ENCODE measurements around the gene RALGPS1.

The RALGPS1 gene

DNA sequence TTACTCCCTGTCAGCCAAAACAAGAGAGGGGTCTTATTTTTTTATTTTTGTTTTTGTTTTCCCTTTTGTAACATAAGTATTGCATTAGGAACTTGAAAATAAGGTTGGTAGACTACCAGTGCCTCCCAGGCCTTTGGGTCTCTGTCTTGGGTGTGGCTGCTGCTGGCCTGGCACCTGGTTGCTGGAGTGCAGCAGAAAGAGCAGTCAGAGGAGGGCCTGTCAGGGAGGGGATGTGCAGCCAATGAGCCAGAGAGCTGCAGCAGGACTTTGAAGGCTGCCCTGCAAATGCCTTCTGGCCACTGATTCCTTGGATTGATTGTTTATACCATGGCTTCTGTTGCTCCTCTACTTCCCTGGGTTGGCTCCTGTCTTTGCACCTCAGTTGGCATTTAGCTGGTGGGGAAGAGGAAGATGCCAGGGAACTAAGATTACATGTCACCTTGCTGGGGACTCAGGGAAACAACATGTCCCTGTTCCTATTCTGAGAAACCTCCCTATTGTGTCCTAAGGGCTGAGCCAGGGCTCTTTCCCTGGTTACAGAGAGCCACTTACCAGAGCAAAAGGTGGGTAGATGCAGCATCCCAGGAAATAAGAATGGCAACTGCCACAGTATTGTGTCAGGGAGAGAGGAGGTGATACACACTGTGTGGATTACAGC is 141.3 kb downstream of the RALGPS1 start:
- no peak for DNase-seq

GRCh38 chr9:127056446-127056845 is 141.9 kb downstream of the RALGPS1 start:
- DNase-seq = no peak

- DNase-seq = no peak
Observed at GRCh38 chr9:127058011-127058644, 143.5 kb downstream of the RALGPS1 start.

- DNase-seq = no peak
Observed at GRCh38 chr9:127058645-127059021, 144.1 kb downstream of the RALGPS1 start.

DNA sequence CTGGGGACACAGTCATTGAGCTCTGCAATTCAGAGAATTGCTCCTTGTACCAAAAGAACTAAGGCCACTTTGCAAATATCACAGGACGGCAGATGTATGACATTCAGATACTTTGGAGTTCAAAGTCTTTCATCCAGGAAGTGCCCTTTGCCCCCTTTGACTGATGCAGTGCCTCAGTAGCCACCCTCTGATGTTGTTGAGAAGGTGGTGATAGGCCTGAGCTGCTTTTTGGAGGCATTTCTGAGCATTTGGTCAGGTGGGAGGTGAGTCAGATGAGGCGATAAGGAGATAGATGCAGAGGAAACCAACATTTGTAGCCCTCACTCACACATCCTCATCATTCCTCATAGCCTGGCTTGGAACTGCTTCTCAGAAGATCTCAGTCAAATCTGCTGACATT is 144.4 kb downstream of the RALGPS1 start:
- DNase-seq = no peak

GRCh38 chr9:127059765-127060361 is 145.3 kb downstream of the RALGPS1 start:
- no peak for DNase-seq

DNA sequence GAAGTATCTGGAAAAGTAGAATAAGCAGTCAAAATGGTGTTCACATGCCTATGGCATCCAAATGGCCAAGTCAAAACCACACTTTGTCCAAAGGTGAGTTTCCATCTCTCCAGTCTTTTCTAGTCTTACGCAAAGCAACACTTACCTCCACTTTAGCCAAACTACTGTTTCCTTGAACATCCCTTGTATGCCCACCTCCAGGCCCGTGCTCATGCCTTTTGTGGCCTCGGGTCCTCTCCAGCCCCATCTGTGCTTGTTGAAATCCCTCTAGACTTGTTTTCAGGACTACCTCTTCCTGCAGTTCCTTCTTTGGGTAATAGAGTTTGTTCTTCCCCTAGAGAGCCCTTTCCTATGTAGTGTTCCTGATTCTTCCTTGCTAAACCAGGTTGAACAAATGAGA is 146.8 kb downstream of the RALGPS1 start:
- no peak for DNase-seq

GRCh38 chr9:127064335-127064734 is 149.8 kb downstream of the RALGPS1 start:
- DNase-seq = no peak

DNA sequence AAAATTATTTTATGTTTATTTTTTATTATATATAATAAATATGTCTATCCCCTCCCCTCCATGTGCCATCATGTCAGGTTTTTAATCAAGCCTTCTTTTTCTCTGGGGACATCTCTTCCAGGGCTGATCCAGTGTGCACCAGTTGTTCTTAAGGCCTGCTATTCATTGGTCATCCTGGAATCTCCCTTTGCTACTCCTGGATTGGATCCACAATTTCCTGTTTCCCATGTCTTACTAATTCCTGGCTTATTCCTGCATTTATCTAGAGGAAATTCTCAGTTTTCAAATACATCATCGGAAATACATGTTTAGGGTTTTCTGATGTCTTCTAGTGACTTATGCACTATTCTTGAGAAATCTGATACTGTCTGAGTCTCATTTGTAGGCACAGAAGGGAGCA is 151.0 kb downstream of the RALGPS1 start:
- DNase-seq = no peak

DNA sequence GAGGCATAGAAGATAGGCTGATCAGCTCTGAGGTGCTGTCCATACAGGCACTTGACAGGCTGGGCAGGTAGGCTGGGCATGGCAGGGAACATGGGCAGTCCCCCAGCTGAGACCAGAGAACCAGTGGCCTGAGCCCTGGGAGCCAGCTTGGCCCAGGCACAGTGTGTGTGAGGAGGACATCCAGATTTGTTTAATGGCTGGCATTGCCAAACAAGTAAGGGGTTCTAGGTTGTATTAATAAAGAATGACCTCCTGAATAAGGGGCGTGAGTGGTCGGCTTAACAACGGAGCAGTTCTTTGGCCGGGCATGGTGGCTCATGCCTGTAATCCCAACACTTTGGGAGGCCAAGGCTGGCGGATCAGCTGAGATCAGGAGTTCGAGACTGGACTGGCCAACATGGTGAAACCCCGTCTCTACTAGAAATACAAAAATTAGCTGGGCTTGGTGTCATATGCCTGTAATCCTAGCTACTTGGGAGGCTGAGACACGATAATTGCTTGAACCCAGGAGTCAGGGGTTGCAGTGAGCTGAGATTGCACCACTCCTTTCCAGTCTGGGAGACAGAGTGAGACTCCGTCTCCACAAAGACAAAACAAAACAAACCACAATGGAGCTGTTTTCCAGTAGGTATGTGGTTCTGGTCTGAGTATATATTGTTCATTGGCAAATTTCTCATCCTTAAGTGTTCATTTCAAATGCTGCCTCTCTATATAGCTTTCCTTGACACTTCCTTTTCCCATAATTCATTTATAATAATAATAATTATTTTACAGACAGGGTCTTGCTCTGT is 151.7 kb downstream of the RALGPS1 start:
- no peak for DNase-seq

DNA sequence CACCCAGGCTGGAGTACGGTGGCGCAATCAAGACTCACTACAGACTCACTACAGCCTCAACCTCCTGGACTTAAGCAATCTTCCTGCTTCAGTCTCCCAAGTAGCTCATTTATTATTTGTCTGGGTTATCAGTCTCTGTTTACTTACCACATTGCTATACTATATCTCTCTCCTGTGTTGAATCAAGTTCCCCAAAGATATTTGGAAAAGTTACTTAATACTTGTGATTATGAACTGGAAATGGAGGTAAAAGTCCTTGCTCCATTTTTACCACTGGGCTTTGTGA is 152.2 kb downstream of the RALGPS1 start:
- no peak for DNase-seq

GRCh38 chr9:127067603-127068220 is 153.1 kb downstream of the RALGPS1 start:
- no peak for DNase-seq

DNA sequence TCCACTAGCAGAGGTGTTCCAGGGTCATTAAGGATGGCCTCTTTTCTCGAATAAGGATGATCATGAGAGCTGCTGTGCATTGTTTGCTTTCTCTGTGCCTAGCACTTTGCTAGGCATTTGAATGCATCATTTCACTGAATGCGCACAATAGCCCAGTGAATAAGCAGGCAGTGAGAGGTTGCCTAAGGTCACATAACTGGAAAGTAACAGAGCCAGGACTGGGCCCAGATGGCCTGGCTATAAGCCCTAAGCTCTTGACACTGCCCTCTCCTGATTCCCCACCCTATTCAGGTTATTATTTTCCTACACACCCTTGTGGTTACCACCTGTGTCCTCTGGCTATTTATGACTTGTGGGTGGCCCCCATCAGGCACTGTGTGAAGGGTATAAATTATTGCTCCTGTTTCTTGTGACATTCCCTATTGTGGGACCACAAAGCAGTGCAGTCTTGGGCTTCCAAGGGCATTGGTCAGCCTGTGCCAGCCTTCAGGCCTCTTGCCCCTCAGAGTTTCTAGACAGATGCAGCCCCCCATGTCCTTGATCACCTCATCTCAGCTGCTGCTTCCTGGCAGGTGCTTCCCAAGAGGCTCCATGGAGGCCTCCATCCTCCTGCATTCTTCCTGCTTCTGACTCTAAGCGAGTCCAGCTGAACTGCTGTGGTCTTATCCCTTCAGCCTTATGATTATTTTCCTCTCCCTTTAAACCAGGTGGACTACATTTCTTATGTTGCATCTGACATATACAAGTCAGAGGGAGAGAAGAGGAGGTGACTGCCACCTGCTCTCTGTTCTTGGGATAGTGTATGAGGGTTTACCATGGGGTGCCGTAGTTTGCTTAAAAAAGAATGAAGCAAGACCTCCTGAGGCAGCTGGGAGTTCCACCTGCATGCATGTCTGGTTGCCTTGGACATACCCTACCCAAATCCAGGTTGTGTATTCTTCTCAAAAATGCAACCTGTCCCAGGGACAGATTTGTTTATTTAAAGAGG is 160.3 kb downstream of the RALGPS1 start:
- DNase-seq = no peak

- DNase-seq = no peak
Observed at GRCh38 chr9:127075624-127076372, 161.2 kb downstream of the RALGPS1 start.

- DNase-seq = no peak
Observed at GRCh38 chr9:127076860-127077643, 162.5 kb downstream of the RALGPS1 start.

- no peak for DNase-seq
Observed at GRCh38 chr9:127077644-127077946, 163.0 kb downstream of the RALGPS1 start.

- DNase-seq = no peak
Observed at GRCh38 chr9:127078336-127078735, 163.8 kb downstream of the RALGPS1 start.

DNA sequence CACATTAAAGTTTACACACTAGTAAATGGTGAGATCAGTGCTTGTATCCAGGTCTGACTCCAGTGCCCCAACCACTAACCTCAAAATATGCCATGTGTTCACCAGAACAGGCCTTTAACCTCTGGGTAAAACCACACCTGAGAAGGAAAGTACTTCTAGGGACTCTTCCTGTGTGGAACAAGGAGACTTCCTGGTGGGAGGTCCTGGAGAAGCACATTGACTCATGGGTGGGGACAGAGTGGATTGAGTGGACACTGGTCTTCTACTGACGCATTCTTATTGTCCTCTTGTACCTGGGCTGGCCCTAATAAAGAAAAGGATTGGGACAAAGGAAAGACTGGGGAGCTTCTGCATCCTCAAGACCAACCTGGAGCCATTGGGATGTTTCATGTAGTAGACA is 164.4 kb downstream of the RALGPS1 start:
- DNase-seq = no peak

DNA sequence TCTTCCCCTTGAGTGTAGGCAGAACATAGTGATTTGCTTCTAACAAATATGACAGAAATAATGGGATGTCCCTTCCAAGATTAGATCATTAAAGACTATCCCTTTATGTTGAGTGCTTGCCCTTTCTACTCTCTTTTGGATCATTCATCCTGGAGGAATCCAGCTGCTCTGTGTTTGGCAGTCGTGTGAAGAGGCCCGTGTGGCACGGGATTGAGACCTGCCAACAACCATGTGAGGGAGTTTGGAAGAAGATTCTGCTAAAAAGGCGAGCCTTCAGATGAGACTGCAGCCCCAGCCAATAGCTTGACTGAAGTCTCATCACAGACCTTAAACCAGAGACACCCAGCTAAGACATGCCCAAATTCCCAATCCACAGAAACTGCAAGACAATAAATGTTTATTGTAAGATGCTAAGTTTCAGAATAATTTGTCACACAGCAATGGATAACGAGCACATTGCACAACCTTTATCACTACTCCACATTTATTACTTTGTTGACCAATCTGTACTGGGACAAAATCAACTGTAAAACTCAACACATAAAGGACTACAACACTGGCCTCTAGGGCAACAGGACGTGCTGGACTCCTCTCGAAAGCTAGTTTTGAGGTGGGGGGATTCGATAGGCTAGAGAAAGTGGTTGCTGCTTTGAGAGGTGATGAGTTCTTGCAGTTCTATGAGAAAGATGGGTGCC is 165.0 kb downstream of the RALGPS1 start:
- no peak for DNase-seq
